GM23248 (cell line): Measurements from ENCODE around the gene CCDC81.
"Not testable (repeated sequence)": the region's sequence is repeated elsewhere in the genome, so short reads cannot be mapped to it uniquely, and the experiment has no call there.

Experiments used
- EZH2 ChIP-seq: fragments of 200-600 bp; sonication (generic); IDR thresholded peaks from 2 replicates; pipeline ENCODE4 v1.6.1; 2018; ENCODE audit warnings: antibody characterized with exemption, mild to moderate bottlenecking; ENCODE audit not compliant: insufficient read depth, poor library complexity, severe bottlenecking
- EZH2phosphoT487 ChIP-seq: fragments of 200-600 bp; sonication (generic); IDR thresholded peaks from 2 replicates; pipeline ENCODE4 v1.6.1; 2018; ENCODE audit warnings: antibody characterized with exemption, moderate library complexity, mild to moderate bottlenecking, low read depth; ENCODE audit not compliant: insufficient read depth

DNA sequence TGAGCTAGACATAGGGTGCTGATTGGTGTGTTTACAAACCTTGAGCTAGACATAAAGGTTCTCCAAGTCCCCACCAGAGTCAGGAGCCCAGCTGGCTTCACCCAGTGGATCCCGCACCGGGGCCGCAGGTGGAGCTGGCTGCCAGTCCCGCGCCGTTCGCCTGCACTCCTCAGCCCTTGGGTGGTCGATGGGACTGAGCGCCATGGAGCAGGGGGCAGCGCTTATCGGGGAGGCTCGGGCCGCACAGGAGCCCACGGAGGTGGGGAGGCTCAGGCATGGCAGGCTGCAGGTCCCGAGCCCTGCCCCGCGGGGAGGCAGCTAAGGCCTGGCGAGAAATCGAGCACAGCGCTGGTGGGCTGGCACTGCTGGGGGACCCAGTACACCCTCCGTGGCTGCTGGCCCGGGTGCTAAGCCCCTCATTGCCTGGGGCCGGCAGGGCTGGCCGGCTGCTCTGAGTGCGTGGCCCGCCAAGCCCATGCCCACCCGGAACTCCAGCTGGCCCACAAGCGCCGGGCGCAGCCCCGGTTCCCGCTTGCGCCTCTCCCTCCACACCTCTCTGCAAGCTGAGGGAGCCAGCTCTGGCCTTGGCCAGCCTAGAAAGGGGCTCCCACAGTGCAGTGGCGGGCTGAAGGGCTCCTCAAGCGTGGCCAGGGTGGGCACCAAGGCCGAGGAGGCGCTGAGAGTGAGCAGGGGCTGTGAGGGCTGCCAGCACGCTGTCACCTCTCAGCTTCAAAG lies 58.8 kb downstream of the CCDC81 start:
- not testable (repeated sequence) for TF ChIP-seq EZH2, EZH2phosphoT487
